HG03460 (cell line): Measurements from ENCODE around the gene HSP90AB1.

Experiments
- ATAC-seq: cut with Tn5 transposase; IDR thresholded peaks from one replicate; pipeline ENCODE4 v1.9.1; 2021; ENCODE audit not compliant: unreplicated experiment

Gene HSP90AB1

DNA sequence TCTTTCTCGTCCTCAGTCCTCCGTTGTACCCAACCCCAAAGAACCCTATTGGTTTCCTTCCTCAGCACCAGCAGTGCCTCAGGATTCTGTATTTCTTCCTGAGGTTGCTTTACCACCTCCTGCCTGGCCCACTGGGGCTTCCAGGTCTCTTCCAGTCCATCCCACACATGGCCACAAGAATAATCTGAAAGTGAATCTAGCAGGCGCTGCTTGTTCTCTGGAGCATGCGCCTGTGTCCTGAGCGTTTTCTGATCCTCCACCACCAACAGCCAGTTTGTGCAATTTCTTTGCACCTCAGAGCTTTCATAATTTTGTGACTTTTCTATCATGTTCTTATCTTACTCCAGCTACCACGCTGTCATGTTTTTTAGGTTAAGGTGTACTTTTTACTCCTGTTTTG lies 11.6 kb upstream of the HSP90AB1 start:
- no peak for ATAC-seq

DNA sequence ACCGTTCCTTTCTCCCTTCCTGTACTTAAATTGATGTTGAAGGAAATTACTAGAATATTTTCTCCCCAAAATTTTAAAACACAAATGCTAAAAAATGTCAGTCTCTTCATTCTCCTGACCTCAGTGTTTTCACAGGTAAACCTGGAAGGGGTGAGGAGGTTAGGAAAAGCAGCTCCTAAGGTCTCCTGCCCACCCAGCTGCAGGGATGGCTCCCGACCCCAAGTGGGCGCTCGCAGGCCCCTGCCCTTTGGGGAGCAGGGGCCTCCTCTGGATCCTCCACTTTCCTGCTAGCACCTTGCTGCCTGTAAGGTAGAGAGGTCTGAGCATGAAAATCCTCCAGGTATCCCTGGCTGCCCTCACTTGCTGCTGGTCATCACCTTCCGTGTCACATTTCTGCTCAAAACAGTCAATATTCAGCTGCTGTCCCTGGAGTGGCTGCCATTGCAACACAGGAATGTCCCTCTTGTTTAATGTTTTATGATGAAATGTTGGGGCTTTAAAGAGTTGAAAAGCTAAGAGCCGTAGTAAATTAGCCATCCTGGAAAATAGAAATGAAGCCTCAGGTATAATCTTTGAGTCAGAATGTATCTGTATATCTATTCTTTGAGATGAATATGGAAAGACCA lies 10.9 kb upstream of the HSP90AB1 start:
- no peak for ATAC-seq

DNA sequence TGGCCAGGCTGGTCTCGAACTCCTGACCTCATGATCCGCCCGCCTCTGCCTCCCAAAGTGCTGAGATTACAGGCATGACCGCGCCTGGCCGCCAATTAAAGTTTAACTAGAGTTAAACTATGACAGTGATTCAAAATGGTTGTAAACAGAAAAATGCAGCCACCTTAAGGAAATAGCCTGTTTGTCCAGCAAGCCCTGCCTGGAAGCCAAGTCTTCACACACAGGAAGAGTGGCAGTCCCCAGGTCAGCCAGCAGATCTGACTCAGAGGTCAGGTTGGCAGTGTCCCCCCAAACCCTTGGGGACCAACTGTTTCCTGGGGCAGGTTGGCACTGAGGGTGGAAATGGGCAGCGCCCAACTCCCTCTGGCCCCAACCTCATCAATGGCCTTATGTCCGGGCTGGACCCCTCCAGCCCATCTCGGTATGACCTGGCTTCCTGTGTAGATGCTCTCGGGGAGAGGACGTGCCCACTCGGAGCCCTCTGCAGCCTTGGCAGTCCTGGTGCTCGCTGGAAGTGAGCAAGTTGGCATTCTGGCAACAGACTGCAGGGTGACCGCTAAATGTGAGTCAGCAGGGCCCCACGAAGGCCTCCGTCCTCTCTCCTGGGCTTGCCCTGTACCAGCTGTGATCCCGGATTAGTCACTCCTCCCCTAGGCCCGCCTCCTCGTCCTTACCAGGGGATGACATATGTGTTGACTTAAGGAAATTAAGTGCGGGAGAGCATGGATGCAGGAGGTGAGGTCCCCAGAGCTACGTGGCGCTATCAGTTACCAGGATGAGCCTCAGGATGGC lies 9.7 kb upstream of the HSP90AB1 start:
- ATAC-seq: peak; percentile 66

DNA sequence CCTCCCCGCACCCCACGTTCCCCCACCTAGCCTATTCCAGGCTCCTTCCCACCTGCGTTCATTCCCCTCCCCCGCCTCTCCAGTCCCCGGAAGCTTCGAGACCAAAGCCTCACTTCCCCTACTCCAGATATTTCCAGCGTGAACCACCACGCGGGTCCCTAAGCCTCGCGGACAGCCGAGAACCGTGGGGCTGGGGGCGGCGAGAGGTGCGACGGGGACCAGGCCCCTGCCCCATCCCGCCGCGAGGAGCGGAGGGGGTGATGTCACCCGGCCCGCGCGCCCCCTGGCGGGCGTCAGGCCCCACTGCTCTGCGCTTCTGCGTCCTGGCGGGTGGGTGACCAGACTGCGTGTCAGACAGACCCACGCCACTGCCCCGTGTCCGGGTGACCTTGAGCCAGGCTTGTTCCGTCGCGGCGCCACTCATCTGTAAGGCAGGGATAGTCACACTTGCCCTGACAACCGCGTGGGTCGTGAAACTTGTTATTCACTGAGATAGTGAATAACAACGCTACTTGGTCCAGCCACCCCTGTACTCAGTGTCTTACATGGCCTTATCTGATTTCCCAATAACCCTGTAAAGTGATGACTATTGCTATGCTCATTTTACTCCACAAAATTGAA lies 9.0 kb upstream of the HSP90AB1 start:
- ATAC-seq: peak; percentile 85

DNA sequence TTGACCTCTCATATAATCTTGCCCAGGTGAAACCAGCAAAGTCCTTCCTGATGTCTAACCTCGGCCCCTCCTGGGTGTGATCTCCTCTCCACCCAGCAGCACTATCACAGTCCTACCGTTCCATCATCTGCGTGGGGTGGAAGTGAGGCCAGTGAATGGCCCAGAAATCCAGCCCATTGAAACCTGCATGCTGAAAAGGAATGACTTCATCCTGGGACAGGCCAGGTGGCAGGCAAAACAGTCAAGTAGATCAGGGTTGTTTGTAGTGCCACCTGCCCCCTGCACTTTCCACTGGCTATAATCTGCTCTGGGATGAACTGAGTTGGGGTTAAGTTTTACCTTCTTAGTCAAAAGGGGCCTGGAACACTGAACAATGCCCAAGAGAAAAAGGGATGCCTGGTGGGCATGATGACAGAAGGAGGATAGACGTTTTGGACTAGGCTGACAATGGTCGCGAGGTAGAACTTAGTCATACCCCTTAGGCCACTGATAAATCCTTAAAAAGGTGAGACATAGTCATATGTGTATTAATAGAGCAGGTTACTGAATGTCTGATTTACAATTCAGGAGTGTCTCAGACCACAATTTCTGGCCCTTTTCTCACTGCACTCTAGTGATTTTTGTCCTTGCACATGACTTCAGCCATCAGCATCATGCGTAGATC lies 8.1 kb upstream of the HSP90AB1 start:
- ATAC-seq: no peak

DNA sequence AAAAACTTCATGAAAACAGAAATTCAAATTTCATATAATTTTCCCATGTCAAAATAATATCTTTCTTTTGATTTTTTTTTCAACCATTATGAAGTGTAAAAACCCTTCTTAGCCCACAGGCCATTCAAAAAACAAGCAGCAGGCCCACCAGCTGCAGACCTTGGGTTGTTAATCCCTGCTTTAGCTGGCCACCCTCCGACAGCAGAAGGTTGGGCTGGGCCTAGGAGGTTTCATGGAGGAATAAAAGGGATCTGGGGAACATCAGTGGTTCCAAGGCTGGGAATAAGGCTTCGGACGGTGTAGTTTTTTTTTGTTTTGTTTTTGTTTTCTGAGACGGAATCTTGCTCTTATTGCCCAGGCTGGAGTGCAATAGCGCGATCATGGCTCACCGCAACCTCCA lies 3.6 kb upstream of the HSP90AB1 start:
- ATAC-seq: no peak

DNA sequence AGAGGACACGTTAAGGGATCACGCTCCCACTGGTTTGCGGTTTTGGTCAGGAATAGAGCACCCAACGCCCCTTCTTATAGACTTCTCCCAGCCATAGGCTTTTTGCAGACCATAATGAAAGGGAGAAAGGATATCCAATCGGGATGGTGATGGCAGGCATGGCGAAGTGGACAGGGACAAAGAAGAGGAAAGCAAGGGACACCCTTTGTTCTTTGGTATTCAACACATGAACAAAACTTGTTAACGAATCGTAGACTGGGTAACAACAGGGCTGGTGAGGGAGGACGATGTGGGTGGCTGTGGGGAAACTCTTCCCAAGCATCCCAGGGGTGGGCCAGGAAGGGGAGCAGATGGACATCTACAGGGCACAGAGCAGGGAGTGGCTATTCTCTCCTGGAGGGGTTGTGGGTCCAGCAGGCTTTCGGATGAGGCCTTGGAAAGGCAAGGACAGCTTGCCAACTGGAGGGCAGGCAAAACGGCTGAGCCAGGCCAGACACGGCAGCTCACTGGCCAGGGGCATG lies 1.4 kb upstream of the HSP90AB1 start:
- ATAC-seq: no peak

DNA sequence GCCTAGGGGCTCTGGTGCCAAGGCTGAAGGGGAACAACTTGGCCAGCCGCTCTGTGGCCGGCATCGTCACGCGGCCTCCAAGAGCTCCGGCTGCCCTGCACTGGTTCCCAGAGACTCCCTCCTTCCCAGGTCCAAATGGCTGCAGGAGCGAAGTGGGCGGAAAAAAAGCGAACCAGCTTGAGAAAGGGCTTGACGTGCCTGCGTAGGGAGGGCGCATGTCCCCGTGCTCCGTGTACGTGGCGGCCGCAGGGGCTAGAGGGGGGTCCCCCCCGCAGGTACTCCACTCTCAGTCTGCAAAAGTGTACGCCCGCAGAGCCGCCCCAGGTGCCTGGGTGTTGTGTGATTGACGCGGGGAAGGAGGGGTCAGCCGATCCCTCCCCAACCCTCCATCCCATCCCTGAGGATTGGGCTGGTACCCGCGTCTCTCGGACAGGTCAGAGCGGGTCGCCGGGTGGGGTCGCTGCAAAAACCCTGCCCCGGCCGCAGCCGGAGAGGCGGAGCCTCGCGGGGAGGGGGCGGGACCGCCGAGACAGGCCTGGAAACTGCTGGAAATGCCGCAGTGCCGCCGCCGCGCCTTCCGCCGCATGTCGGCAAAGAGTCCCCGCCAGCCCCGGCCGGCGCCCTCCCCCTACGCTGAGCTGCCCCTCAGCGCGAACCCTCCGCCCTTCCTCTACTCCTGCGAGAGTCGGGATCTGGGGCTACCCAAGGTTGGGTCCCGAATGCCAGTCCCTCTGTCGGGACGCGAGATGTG lies 814 bp upstream of the HSP90AB1 start:
- ATAC-seq: peak; percentile 47

DNA sequence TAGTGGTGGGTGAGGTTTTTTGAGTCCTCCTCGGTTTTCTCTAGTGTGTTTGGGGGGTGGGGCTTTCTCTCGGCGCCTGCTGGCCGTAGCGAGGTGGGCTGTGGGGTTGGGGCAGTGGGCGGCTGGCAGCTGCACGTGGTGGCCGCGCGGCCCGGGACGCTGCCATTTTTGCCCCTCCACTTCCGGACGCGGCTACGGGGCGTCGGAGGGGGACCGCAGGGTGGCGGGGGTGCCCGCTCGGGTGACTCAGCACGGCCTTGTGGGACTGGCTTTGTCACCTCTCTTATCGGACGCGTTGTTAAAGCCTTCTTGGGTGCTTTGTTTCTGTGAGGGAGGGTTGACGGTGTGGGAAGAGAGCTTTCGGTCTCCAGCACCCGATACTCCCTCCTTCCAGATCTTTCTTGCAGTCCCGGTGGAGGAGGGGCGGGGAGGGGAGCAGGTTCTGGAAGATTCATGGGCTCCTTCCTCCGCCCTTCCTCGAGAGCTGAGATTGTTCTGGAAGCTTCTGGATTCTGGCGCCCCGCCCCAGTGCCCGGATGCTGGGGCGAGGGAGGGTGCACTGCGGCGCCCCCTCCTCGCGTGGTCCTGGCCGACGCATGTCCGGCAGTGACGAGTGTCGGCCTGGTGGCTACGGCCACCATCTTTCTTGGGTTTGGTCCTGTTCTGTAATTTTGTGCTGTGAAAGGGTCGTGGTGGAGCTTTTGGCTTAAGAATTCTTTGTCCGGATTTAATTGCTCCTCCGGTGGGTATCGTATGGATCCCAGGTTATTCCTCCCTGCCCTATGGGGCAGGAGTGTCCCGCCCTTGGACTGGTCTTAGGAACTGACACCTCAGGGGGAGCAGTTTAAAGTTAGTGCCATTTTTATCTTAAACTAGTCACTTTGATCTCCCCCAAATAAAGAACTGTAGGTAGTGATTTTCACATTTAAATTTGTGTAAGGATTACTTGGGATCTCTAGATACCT lies 719 bp downstream of the HSP90AB1 start:
- peak; percentile 32 for ATAC-seq

DNA sequence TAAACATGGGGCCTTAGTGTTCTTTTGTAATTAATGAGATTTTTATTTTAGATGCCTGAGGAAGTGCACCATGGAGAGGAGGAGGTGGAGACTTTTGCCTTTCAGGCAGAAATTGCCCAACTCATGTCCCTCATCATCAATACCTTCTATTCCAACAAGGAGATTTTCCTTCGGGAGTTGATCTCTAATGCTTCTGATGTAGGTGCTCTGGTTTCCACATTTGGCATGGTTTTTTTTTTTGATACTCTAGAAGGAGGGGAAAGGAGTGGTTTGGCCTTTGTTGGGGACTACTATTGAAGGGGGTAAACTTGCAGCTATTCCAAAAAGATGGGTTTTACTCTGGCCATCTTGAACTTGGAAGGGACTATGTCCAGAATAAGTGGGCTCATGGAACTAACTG lies 1.7 kb downstream of the HSP90AB1 start:
- ATAC-seq: no peak

DNA sequence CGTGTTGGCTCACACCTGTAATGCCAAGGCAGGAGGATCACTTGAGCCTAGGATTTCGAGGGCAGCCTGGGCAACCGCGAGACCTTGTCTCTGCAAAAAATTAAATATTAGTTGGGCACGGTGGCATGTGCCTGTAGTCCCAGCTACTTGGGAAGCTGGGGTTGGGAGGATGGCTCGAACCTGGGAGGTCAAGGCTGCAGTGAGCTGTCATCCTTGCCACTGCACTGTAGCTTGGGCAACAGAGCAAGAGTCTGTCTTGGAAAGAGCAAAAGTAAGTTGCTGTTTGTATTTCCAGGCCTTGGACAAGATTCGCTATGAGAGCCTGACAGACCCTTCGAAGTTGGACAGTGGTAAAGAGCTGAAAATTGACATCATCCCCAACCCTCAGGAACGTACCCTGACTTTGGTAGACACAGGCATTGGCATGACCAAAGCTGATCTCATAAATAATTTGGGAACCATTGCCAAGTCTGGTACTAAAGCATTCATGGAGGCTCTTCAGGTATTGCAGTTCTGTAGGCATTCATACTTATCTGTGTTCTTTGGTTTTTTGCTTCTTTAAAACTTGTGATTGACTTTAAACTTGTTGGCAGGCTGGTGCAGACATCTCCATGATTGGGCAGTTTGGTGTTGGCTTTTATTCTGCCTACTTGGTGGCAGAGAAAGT lies 2.3 kb downstream of the HSP90AB1 start:
- ATAC-seq: no peak

DNA sequence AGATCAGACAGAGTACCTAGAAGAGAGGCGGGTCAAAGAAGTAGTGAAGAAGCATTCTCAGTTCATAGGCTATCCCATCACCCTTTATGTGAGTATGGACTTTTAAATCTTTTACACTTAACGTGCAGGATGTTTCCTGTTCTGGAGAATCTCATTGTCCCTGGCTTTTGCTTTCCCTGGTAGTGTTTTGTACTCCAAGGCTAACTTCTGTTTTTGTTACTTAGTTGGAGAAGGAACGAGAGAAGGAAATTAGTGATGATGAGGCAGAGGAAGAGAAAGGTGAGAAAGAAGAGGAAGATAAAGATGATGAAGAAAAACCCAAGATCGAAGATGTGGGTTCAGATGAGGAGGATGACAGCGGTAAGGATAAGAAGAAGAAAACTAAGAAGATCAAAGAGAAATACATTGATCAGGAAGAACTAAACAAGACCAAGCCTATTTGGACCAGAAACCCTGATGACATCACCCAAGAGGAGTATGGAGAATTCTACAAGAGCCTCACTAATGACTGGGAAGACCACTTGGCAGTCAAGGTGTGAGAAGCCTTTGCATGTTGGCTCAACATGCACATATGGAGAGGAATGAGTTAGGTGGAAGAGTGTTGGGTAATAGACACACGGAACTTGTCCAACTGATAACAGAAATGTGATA lies 3.3 kb downstream of the HSP90AB1 start:
- ATAC-seq: no peak

DNA sequence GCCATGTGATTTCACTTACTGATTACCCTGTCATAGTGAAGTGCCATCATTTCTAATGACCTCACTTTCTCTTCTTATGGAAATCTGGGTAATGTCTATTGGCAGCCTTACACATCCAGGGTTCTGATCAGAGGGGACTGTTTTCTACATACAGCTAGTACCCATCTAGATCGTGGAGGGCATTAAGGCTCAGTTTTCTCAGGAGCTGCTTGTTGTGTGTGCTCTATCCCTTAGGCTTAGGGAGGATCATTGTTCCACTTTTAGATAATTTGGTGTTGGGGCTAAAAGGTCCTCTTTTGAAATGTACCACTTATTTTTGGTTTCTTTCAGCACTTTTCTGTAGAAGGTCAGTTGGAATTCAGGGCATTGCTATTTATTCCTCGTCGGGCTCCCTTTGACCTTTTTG lies 3.8 kb downstream of the HSP90AB1 start:
- ATAC-seq: no peak

DNA sequence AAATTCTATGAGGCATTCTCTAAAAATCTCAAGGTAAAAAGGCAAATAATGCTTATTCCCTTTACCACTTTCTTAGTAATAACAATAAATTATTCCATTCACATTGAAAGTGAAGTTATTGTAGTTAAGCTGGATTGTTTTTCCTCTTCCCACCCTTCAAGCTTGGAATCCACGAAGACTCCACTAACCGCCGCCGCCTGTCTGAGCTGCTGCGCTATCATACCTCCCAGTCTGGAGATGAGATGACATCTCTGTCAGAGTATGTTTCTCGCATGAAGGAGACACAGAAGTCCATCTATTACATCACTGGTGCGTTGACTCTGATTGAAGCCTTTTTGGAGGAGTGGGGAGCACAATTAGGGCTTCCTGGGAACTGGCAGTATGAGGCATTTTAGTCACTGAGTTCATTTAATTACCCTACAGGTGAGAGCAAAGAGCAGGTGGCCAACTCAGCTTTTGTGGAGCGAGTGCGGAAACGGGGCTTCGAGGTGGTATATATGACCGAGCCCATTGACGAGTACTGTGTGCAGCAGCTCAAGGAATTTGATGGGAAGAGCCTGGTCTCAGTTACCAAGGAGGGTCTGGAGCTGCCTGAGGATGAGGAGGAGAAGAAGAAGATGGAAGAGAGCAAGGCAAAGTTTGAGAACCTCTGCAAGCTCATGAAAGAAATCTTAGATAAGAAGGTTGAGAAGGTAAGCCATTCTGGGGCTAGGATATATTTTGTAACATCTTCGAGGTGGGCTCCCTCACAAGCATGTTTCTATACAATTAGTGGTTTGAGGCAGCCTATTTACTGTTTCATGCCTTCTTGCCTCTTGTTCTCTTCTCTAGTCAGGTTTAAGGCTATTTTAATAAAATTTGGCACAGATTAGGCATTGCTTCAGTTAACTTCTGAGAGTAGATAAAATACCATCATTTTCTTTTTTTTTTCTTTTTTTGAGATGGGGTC lies 4.9 kb downstream of the HSP90AB1 start:
- ATAC-seq: no peak

DNA sequence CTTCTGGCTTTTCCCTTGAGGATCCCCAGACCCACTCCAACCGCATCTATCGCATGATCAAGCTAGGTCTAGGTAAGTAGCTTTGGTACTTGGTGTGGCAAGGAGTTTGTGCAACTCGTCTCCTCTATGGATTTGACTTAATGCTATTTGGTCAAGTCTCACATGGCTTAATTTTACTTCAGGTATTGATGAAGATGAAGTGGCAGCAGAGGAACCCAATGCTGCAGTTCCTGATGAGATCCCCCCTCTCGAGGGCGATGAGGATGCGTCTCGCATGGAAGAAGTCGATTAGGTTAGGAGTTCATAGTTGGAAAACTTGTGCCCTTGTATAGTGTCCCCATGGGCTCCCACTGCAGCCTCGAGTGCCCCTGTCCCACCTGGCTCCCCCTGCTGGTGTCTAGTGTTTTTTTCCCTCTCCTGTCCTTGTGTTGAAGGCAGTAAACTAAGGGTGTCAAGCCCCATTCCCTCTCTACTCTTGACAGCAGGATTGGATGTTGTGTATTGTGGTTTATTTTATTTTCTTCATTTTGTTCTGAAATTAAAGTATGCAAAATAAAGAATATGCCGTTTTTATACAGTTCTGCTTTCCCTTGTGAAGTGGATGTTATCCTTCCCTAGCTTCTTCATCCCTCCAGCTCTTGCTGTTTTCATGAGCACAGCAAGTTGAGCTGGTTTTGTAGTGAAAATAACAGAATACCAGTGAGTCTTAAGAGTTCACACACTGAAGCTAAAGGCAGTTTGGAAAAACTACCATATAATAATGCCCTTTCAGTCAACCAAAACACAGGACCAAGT lies 6.6 kb downstream of the HSP90AB1 start:
- no peak for ATAC-seq

DNA sequence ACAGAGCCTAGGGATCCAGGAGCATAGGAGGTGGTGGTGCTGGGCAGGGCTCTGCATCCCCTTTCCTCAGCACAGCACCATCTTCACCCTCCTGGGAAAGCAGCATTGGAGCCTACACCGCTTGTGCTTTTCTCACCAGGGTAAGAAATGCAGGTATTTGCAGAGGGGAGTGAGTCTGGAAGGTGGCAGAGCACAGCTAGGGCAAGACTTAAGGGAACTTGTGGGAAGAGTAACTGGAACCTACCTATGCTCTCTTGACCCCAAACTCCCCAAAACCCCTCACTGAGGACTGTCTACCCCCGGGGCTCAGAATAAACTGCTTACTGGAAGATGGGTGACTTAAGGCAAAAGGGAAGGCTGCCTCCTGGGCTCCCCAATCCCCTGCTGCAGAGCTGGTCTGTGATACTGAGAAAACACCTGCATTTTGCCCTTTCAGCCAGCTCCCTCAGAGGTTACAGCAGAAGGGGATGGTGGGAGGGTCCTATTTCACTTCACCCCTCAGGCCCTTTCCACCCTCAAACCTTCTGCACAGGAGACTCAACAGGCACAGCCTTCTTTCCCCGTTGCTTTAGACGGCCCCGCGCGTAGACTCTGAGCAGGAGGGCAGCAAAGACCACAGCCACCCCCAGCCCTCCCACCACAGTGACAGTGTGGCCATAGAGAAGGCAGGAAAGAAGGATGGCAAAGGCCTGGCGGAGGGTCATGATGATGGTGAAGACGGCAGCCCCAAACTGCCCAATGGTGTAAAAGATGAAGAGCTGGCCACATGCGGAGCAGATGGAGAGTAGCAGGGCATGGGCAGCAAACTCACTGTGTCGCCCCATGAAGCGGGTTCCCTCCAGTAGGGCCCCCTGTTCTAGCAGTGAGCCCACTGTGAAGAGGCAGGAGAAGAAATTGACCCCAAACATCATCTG lies 7.5 kb downstream of the HSP90AB1 start:
- ATAC-seq: no peak
